Left ventricle myocardium inferior (tissue), 1 donor: ENCODE results near the gene PLP2. TPM values are rescaled to one million over a fixed set of nuclear protein-coding genes. Genes with fewer than 3 reads are reported as not detected.

Source experiments
- DNase-seq: peaks from one replicate; pipeline ENCODE4 v3.0.0-alpha.2; 2020
- H3K27ac ChIP-seq: fragments of 200-600 bp; replicated peaks from 2 replicates; pipeline ENCODE4 v1.8.0; 2021
- H3K27me3 ChIP-seq: fragments of 200-600 bp; 2 replicates; pipeline ENCODE4 v1.8.0; 2021; ENCODE audit warnings: low read depth
- H3K36me3 ChIP-seq: fragments of 200-600 bp; 2 replicates; pipeline ENCODE4 v1.8.0; 2021
- H3K4me1 ChIP-seq: fragments of 200-600 bp; 2 replicates; pipeline ENCODE4 v1.8.0; 2021
- H3K4me3 ChIP-seq: fragments of 200-600 bp; 2 replicates; pipeline ENCODE4 v1.8.0; 2021; ENCODE audit warnings: mild to moderate bottlenecking, moderate library complexity
- H3K9me3 ChIP-seq: fragments of 200-600 bp; replicated peaks from 2 replicates; pipeline ENCODE4 v1.8.0; 2021
- CTCF ChIP-seq: fragments of 200-600 bp; IDR thresholded peaks from 2 replicates; pipeline ENCODE4 v1.8.0; 2021; ENCODE audit warnings: antibody characterized with exemption, mild to moderate bottlenecking, borderline replicate concordance
- intact Hi-C: fragments of 100-400 bp; cut with micrococcal nuclease; formaldehyde crosslinking; loops from one replicate; pipeline ENCODE4 v1.11.0; 2022
- total RNA-seq: library from RNA; stranded (reverse); fragmentation: NEBNext Ultra II Directional; extraction: Animal tissue kit (Norgen Biotek cat#: 25700); gene quantifications from one replicate; pipeline ENCODE4 v1.2.1, GENCODE V29; 2021
- donor health status: DM: no; HTN: yes; CAD: no; lungs with severe emphysema.

Gene PLP2
- total RNA-seq, 1 donor from 2014 or later: 42.1 TPM

GRCh38 chrX:49199315-49199595 lies 27.6 kb downstream of the PLP2 start:
- Histone ChIP-seq H3K27me3 (no peaks in the 10 kb centered on the region), H3K9me3 (no peaks in the 10 kb centered on the region), H3K4me3 (no peak overlapping the region), H3K36me3 (no peaks in the 10 kb centered on the region), H3K4me1 (peaks cover 8% of the 10 kb centered on the region), H3K27ac (no peak overlapping the region)
- TF ChIP-seq CTCF: no peak
- DNase-seq: no peak
- intact Hi-C loops: no loop called here

GRCh38 chrX:49199906-49200771 lies 28.4 kb downstream of the PLP2 start, which contains the start of gene SYP:
Gene SYP (minus strand): TSS chrX:49200193. CDS start chrX:49200186, 7 bp downstream.
- no peaks in the 10 kb centered on the region for H3K27me3 ChIP-seq
- H3K36me3 ChIP-seq: no peaks in the 10 kb centered on the region
- peak within 1 kb of the TSS; percentile 81 for H3K27ac ChIP-seq
- no peaks in the 10 kb centered on the region for H3K9me3 ChIP-seq
- no peak for TF ChIP-seq CTCF
- intact Hi-C loops: no loop called here
- DNase-seq: peak; percentile 88
- H3K4me3 ChIP-seq: peak within 1 kb of the TSS; percentile 60
- H3K4me1 ChIP-seq: peaks cover 8% of the 10 kb centered on the region

GRCh38 chrX:49202022-49202421 lies 30.3 kb downstream of the PLP2 start:
- H3K9me3 ChIP-seq: no peaks in the 10 kb centered on the region
- TF ChIP-seq CTCF: no peak
- DNase-seq: no peak
- no peaks in the 10 kb centered on the region for H3K27me3 ChIP-seq
- no peaks in the 10 kb centered on the region for H3K36me3 ChIP-seq
- no peak overlapping the region for H3K4me3 ChIP-seq
- no peak overlapping the region for H3K27ac ChIP-seq
- H3K4me1 ChIP-seq: peaks cover 8% of the 10 kb centered on the region
- intact Hi-C loops: no loop called here

- Histone ChIP-seq H3K9me3 (no peaks in the 10 kb centered on the region), H3K36me3 (no peaks in the 10 kb centered on the region), H3K4me1 (peaks cover 8% of the 10 kb centered on the region), H3K27me3 (no peaks in the 10 kb centered on the region), H3K4me3 (no peak overlapping the region), H3K27ac (no peak overlapping the region)
- DNase-seq: no peak
- intact Hi-C loops: no loop called here
- TF ChIP-seq CTCF: no peak
Measured at GRCh38 chrX:49203536-49203935, 31.8 kb downstream of the PLP2 start.

GRCh38 chrX:49204017-49204416 lies 32.3 kb downstream of the PLP2 start:
- Histone ChIP-seq H3K27me3 (no peaks in the 10 kb centered on the region), H3K9me3 (no peaks in the 10 kb centered on the region), H3K36me3 (no peaks in the 10 kb centered on the region), H3K27ac (no peak overlapping the region), H3K4me1 (peaks cover 8% of the 10 kb centered on the region), H3K4me3 (no peak overlapping the region)
- TF ChIP-seq CTCF: no peak
- no peak for DNase-seq
- intact Hi-C loops: no loop called here
